ENCODE measurements around the gene SLX4IP.

Gene SLX4IP

GRCh38 chr20:10670501-10671220 is 235.6 kb downstream of the SLX4IP start:
- no peak for DNase-seq

- peak; percentile 32 for DNase-seq
These were observed 236.3 kb downstream of the SLX4IP start for GRCh38 chr20:10671221-10671918.

GRCh38 chr20:10671919-10672623 is 237.0 kb downstream of the SLX4IP start:
- DNase-seq, result peak; percentile 32

DNA sequence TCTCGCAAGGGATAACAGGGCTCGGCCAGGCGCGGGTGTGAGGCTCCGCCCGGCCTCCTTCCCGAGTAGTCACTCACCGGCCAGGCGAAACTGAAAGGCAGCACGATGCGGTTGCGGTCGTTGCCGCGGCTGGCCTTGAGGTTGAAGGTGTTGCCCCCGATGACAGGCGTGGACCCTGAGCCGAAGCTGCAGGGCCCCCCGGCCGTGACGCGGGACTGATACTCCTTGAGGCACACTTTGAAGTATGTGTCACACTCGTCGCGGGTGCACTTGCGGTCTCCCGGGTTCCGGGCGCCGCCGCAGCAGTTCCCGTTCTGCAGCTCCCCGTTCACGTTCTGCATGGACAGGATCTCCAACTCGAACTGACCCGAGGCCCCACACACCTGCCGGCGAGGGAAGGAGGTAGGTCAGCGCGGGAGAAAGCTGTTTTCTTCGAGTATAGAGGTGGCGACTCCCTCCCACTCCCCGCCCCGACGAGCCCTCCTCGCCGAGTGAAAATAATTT is 237.6 kb downstream of the SLX4IP start:
- peak; percentile 27 for DNase-seq

DNA sequence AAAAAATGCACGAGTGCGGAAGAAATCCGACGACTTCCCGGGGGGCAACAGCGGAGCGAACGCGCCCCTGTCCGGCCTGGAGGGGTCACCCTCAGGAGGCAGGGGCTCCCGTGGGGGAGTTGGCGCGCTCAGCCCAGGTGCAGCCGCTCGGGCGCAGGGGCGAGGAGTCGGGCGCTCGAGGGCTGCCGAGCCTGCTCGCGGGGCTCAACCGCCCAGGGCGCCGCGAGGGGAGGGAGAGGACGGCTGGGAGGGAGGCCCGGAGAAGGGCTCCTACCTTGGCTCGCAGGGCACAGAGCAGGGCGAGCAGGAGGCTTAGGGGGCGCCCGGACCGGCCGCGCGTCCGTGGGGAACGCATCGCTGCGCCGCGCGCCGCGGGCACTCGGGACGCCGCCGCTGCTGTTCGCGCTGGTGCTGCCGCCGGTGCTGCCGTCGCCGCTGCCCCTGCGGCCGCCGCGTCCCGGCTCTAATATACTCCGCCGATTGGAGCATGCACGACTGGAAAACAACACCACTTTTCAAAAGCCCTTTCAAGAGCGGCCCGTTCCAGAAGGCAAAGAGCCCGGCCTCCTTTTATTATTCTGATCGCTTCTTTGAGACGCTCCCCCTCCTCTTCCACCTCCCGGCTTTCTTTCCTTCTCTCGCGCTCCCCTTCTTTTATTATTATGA is 238.2 kb downstream of the SLX4IP start:
- DNase-seq, result peak; percentile 52

DNA sequence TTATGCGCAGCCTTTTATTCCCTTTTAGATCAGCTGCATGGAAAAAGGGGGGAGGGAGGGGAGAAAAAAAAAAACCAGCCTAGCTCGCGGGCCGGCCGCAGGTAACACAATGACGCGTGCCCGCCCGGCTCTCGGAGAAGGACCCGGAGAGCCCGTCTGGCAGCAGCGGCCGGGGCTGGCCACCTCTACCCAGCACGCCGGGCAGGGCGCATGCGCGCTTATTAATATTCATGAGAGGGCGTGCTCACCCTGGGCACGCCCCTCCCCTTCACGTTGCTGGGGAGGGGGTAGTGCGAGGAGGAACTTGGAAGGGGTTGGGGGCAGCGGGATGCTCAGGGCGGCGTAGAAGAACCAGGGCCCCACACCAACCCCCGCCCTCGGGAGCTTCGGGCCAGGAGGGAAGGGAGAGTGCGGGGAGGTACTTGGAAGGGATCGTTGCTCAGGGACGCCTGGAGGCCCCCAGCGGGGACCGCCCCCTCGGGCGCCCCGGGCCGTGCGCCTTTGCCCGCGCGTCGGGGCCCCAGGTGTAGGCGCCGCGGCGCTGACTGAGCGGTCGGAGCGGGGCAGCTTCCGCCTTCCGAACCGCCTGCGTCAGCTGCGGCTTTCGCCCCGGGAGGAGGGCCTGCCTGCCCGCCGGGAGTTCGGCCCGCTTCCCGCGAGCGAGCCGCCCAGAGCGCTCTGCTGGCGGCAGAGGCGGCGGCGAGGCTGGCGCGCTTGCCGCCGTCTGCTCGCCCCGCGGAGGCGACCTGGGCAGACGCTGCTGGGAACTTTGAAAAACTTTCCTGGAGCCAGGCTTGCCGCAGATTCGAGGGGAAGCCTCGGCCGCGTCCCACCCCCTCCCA is 239.0 kb downstream of the SLX4IP start, which contains the start of gene JAG1:
JAG1 (minus strand) TSS at position 158 of the 842 bp plus-strand sequence. CDS start 469 bp downstream, outside the sequence.
- DNase-seq, result peak; percentile 93

GRCh38 chr20:10674684-10675449 is 239.8 kb downstream of the SLX4IP start:
- DNase-seq, result peak; percentile 41

- no peak for DNase-seq
These were observed 240.3 kb downstream of the SLX4IP start for GRCh38 chr20:10675450-10675848.

DNA sequence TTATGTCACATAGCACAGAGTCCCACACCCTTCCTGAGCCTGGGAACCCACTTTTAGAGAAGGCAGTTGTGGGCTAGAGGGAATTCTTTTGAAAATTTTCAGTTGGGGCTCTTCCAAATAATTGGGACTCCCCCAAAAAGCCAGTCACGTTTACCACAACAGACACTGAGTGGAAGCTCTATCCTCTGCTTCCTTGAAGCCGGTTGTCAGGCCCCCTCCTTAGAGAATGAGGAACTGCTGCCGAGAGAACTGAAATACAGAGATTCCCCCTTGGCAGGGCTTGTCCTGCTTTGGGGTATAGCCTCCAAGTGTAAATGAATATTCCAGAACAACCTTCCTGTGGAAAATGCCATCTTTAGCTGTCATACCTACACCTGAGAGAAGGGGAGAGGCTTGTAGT is 241.4 kb downstream of the SLX4IP start:
- DNase-seq, result no peak
